A673 (cell line): ENCODE measurements around the gene UBTD1. TPM values are rescaled to one million over a fixed set of nuclear protein-coding genes. Genes with fewer than 3 reads are reported as not detected.

Source experiments
- BruUV-seq: library from RNA; stranded (reverse); fragments of 400-500 nt; replicated peaks from 2 replicates; lab custom pipeline; 2021; lab: Mats Ljungman, UMichigan
- CTCF ChIA-PET: fragments of 300-600 bp; sonication (Branson Sonifier 250); formaldehyde crosslinking; loops from one replicate; lab custom pipeline; 2022; ENCODE audit warnings: antibody characterized with exemption; lab: Charles Lee
- POLR2A ChIA-PET: fragments of 300-600 bp; sonication (Branson Sonifier 250); formaldehyde crosslinking; loops from one replicate; lab custom pipeline; 2022; ENCODE audit warnings: antibody characterized with exemption; ENCODE audit not compliant: low non-redundant PET; lab: Charles Lee
- DNase-seq: peaks from one replicate; pipeline ENCODE4 v3.0.0-alpha.2; 2015; ENCODE audit warnings: low spot score
- H3K27ac ChIP-seq: fragments of 200-600 bp; sonication (generic); 2 replicates; pipeline ENCODE4 v1.5.1; 2016; ENCODE audit warnings: mixed run types, low read depth, mild to moderate bottlenecking, mixed read lengths, antibody characterized with exemption, low read length; ENCODE audit not compliant: poor library complexity, severe bottlenecking
- H3K27me3 ChIP-seq: fragments of 200-600 bp; sonication (generic); replicated peaks from 2 replicates; pipeline ENCODE4 v1.6.1; 2017; ENCODE audit warnings: mixed run types, low read depth, mild to moderate bottlenecking, mixed read lengths, antibody characterized with exemption, low read length; ENCODE audit not compliant: insufficient read depth, poor library complexity
- H3K36me3 ChIP-seq: fragments of 200-600 bp; sonication (generic); 2 replicates; pipeline ENCODE4 v1.6.1; 2016; ENCODE audit warnings: mixed run types, mild to moderate bottlenecking, mixed read lengths, antibody characterized with exemption, low read length; ENCODE audit not compliant: insufficient read depth, poor library complexity, severe bottlenecking
- H3K4me1 ChIP-seq: fragments of 200-600 bp; sonication (generic); 2 replicates; pipeline ENCODE4 v1.6.1; 2017; ENCODE audit warnings: mixed run types, mild to moderate bottlenecking, mixed read lengths, antibody characterized with exemption, low read length; ENCODE audit not compliant: insufficient read depth, poor library complexity, severe bottlenecking
- H3K4me3 ChIP-seq: fragments of 200-600 bp; sonication (generic); 2 replicates; pipeline ENCODE4 v1.5.1; 2016; ENCODE audit warnings: low read depth, mixed run types, mild to moderate bottlenecking, mixed read lengths, low read length; ENCODE audit not compliant: poor library complexity, severe bottlenecking
- H3K9me3 ChIP-seq: fragments of 200-600 bp; sonication (generic); 2 replicates; pipeline ENCODE4 v1.6.1; 2016; ENCODE audit warnings: mixed run types, low read depth, mild to moderate bottlenecking, mixed read lengths, antibody characterized with exemption, low read length; ENCODE audit not compliant: poor library complexity, severe bottlenecking
- CTCF ChIP-seq: fragments of 300-800, 200-600 bp; sonication (generic); conservative IDR thresholded peaks from 2 replicates; pipeline ENCODE4 v1.5.1; 2017; ENCODE audit warnings: low read depth, mild to moderate bottlenecking, antibody characterized with exemption, low read length, moderate library complexity, mixed read lengths
- EZH2 ChIP-seq: fragments of 200-600 bp; sonication (generic); IDR thresholded peaks from 2 replicates; pipeline ENCODE4 v1.6.1; 2017; ENCODE audit warnings: borderline replicate concordance, low read depth, mild to moderate bottlenecking, mixed read lengths, antibody characterized with exemption, low read length; ENCODE audit not compliant: poor library complexity, severe bottlenecking
- intact Hi-C: fragments of 100-400 bp; cut with micrococcal nuclease; formaldehyde crosslinking; loops from one replicate; pipeline ENCODE4 v1.10.0; 2022; ENCODE audit not compliant: unreplicated experiment
- total RNA-seq: library from RNA; stranded (reverse); gene quantifications from 2 replicates; pipeline ENCODE4 v1.2.3, GENCODE V29; 2021

The UBTD1 gene
- total RNA-seq, 1 experiment from 2014 or later: 3.1 TPM

GRCh38 chr10:97494151-97494550, 4.6 kb upstream of the UBTD1 start:
- no TSS peak for BruUV-seq
- POLR2A ChIA-PET: no interaction called here
- Histone ChIP-seq H3K36me3 (no peaks in the 10 kb centered on the region), H3K27me3 (peaks cover under 1% of the 10 kb centered on the region), H3K27ac (no peak overlapping the region), H3K4me1 (peaks cover 6% of the 10 kb centered on the region), H3K9me3 (no peaks in the 10 kb centered on the region), H3K4me3 (no peak overlapping the region)
- no peak for DNase-seq
- CTCF ChIA-PET: no interaction called here
- intact Hi-C loops: no loop called here
- TF ChIP-seq EZH2 (no peak), CTCF (no peak)

GRCh38 chr10:97494863-97495506, 3.7 kb upstream of the UBTD1 start:
- Histone ChIP-seq H3K27me3 (peaks cover 9% of the 10 kb centered on the region), H3K4me3 (no peak overlapping the region), H3K9me3 (no peaks in the 10 kb centered on the region), H3K36me3 (no peaks in the 10 kb centered on the region), H3K27ac (peak overlapping the region; percentile 25), H3K4me1 (peaks cover 11% of the 10 kb centered on the region)
- no TSS peak for BruUV-seq
- TF ChIP-seq CTCF: no peak
- TF ChIP-seq EZH2: no peak
- POLR2A ChIA-PET: interaction anchor here (0.6 to 0.7 kb wide), 2 partner anchors 41 to 81 kb away, joined by 3 to 5 read pairs; no protein-coding TSS in a partner anchor
- peak; percentile 21 for DNase-seq
- CTCF ChIA-PET: interaction anchor here (0.7 kb wide), 1 partner anchor 162 kb away, joined by 3 read pairs; no protein-coding TSS in a partner anchor
- intact Hi-C loops: no loop called here

- H3K27ac ChIP-seq: peak overlapping the region; percentile 88
- no peaks in the 10 kb centered on the region for H3K36me3 ChIP-seq
- BruUV-seq: no TSS peak
- no peaks in the 10 kb centered on the region for H3K9me3 ChIP-seq
- H3K4me3 ChIP-seq: peak overlapping the region; percentile 93
- DNase-seq: peak; percentile 88
- H3K27me3 ChIP-seq: peaks cover 27% of the 10 kb centered on the region
- H3K4me1 ChIP-seq: peaks cover 13% of the 10 kb centered on the region
- intact Hi-C loops: no loop called here
- no peak for TF ChIP-seq CTCF
- TF ChIP-seq EZH2: no peak
- ChIA-PET CTCF (no interaction called here), POLR2A (no interaction called here)
Observed at GRCh38 chr10:97497572-97498075, 1.1 kb upstream of the UBTD1 start.
